Activated CD4-positive, CD25-positive, alpha-beta regulatory T cell treated with anti-CD3 and anti-CD28 coated beads, Interleukin-2, amount 50 U/mL, for 72 hours (primary cell): ENCODE results near the gene SH3PXD2A.
A peak's percentile ranks its signal among the peaks of the same experiment; 100 is the strongest.

ENCODE experiments used
- DNase-seq: peaks from one replicate; pipeline ENCODE4 v3.0.0; 2021

SH3PXD2A gene

DNA sequence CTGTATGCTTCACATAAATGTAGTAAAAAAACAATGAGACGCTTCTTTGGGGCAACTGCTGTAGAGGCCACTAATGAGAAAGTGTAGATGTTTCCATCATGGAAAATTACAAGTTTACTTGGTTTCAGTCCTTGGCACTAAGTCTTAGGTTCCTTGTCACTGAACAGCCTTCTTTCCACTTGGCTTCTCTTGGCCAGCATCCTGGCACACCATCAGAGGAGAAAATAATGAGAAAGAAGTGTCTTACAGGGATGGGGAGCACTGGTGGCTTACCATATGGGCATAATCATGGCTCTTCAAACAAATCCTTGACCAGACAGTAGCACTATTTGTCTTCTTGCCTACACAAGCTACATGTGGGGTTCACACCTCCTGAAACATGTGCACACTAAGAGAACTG lies 22.5 kb upstream of the SH3PXD2A start:
- no peak for DNase-seq

DNA sequence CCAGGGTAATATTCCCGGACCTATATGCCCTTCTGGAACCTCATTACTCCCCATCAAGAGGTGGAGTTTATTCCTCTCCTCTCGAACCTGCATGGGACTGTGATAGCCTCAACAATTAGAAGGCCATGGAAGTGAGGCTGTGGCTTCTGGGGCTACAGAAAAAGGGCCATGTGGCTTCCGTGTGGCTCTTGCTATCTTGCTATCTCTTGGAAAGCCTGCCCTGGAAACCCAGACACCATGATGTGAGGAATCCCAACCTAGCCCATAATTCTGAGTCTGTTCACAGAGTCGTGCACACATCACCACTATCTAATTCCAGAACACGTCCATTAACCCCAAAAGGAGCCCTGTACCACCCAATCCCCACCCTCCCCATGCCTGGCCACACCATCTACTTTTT lies 20.8 kb upstream of the SH3PXD2A start:
- no peak for DNase-seq

DNA sequence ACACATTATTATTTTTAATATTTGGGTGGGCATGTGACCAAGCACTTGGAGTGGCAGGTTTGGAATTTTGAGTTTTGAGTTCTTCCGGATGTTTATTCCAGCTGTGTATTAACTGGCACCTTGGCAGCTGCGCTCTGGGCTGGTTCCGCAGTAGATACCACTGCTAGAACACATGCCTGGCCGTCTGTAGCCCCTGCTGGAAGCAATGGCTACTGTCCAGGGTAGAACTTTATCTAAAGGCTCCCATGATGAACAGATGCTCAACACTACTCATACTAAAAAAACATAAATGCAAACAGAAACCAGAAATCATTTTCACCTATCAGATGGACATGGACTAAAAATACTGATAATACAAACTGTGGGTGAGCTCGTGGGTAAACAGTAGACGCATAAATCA lies 19.4 kb upstream of the SH3PXD2A start:
- DNase-seq: no peak

DNA sequence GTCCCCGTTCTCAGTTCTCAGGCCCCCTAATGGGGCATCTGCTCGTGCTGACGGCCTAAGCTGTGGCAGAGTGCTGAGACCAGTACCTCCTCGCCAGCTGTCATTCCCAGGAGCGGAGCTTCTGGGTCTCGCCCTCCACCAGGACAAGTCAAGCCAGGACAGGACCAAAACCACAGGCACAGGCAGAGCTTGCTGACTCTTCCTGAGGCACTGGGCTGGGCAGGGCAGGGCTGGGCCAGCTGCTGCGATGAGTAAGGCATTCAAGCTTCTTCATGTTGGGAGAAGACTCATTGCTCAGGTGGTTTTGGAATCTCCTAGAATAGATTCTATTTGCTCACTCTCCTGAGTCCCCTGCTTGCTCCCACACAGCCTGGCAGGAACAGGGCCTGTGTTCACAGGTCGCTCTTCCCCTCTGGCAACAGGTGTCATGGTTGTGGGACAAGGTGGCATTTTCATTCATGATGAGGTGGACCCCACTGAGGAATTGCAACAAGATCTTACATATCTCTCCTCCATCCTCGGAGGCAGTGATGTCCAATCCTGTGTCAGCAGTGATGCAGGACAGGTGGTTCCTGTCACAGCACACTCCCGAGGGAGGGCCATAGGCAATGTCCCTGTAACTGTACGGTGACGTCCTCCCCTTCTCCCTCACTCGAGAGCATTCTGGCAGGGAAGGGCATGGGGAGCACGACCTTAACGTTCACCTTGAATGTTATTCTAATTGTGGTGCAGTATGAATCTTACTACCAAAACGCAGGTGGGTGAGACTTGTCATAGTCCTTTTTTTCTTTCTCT lies 17.0 kb upstream of the SH3PXD2A start:
- no peak for DNase-seq

DNA sequence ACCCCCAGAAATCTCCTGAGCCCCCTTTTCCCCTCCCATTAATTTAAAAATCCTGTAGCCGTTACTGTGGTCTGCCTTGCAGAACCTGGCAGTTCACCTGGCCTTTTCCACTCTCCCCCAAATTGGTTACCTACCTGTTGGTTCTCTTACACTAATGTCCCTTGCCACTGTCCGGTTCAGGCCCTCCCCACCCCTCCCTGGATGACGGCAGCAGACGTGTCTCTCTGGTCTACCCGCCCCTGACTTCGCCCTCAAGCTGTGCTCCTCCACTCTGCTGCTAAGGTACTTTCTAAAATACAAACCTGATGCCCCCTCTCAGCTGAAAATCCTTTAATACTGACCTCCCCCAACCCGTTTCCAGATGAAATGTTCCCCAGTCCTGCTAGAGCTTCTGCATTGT lies 15.6 kb upstream of the SH3PXD2A start:
- DNase-seq: no peak

DNA sequence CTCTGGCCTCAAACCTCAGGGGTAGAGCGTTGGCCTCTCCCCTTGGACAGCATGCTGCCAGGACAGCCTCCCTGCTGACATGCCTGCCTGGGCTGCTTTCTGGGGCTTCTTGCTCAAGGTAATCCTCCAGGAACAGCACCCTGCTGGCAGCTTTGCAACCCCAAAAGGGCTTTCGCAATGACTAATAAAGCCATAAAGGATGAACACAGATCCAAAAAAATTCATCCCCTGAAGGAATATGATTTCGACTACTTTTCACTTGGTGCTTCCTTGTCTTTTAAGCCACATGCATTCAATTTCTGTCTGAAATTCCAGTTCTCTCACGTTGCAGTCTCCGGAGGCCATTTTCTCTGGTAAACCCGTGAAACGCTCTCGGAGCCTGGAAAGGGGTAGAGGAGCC lies 15.1 kb upstream of the SH3PXD2A start:
- no peak for DNase-seq

DNA sequence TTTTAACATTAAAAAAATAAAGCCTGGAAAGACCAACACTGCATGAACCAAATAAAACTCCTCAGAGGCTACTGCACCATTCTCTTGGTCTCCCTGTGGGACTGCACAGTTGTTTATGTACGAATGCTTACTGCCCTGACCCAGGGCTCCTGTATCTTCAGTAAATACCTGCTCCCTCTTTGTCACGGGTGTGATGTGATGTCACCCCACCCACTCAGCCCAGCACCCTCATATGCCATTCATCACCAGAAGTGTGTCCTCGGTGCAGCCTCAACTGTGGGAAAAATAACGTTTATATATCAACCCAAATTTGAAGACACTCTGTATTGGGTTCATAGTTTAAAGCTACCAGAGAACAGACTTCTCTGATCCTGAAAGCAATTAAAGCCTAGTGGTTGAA lies 14.0 kb upstream of the SH3PXD2A start:
- no peak for DNase-seq

DNA sequence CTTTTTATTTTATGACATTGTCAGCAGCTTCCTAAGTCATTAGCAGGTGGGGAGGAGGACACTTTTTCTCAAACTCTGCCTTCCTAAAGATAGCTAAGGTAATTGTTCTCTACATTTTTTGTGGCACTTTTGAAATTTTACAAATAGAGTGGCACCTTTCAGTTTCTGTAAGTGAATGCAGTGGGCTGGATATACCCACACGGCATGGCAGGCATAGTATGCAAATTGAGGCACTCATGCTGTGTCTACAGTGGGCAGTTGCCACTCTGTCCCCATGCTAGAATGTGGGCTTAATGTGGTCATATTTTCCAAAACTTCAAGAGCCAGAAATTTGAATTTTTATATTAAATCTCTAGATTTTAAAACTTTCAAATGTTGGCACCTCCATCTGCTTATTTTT lies 12.8 kb upstream of the SH3PXD2A start:
- no peak for DNase-seq

DNA sequence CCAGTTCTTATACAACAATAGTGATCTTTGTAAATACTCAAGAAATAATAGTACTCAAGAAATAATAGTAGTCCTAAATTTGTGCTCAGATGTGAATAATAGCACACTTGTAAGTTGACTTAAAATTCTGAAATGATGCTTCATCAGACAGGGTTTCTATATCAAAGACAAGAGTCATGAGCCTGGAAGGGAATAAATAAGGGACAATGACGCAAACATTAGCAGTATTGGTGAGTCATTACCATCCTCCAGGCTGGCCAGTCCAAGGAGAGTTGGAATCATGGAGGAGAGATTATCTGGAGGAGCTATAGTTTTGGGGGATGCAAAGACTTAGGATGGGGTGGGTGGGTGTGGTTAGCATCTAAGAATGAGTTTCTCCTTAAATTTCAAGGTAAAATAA lies 6.1 kb upstream of the SH3PXD2A start:
- no peak for DNase-seq

DNA sequence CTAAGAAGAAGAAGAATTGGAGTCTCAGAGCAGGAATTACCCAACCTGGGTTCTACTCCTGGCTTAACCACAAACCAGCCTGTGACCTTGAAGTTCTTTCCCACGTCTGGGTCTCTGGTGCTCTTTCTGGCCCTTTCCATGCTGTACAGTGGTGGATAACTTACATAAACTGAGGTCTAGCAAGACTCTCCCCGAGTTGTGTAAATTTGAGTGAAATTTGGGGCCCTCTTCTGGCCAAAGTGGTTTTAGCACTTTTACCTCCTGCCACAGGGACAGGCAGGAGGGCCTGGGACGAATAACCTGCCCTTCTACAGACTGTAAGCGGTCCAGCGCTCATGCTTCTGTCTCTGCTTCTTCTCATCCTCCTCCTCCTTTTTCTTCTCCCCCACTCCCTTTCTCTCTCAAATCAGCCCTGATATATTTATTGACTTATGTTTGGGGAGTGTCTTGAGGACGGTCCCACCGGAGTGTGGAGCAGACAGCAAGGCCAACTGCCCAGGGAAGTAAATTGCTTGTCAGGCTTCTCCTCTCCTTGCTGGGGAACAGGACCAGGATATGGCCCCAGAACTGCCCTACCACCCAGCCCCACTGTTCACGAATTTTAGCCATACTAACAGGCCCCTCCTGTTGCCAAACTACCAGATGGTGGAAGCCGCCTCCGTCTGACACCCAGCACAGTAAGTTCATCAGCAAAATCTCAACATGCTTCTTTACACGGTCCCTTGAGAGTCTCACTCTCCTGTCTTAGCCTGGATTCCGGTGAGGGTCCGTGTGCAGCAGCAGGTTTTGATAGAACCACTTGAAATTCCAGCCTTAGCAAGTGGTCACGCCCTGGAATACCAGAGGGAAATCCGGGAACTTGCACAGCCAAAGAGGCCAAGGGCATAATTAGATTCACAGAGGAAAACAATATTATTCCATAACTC lies 4.0 kb upstream of the SH3PXD2A start:
- peak; percentile 53 for DNase-seq

DNA sequence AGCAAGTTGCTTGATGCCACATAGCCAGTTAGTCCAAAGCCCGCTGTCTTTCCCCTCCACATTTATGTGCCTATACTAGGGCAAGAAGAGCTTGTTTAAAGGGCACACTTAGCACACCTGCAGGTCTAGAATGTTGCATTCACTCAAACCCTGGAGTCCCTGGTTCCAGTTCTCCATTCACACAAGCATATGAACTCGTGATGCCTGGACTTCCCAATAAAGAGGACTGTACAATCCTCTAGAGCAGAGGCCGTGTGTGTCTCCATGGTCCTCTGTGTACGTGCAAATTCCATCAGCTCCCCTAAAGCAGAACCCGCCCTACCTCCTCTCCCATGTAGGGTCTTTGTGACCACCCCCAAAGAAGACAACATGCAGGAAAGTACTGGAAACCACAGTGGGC lies 3.0 kb upstream of the SH3PXD2A start:
- DNase-seq: no peak

DNA sequence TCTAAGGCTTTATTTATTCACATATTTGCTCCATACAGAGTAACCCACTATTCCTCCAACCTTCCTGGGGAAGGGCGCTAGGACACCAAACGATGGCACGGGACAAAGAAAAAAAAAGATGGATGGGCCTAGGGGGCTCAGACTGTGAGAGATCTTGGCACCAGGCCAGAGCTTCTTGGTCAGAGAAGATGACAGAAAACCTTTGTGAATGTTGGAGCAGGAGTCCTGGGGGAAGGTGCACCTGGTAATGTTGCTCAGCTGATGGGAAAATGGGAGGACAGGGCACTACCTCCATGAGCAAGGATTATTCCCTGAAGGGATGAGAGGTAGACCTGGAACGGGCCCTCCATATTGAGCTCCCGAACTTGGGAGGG lies 1.4 kb upstream of the SH3PXD2A start:
- no peak for DNase-seq

DNA sequence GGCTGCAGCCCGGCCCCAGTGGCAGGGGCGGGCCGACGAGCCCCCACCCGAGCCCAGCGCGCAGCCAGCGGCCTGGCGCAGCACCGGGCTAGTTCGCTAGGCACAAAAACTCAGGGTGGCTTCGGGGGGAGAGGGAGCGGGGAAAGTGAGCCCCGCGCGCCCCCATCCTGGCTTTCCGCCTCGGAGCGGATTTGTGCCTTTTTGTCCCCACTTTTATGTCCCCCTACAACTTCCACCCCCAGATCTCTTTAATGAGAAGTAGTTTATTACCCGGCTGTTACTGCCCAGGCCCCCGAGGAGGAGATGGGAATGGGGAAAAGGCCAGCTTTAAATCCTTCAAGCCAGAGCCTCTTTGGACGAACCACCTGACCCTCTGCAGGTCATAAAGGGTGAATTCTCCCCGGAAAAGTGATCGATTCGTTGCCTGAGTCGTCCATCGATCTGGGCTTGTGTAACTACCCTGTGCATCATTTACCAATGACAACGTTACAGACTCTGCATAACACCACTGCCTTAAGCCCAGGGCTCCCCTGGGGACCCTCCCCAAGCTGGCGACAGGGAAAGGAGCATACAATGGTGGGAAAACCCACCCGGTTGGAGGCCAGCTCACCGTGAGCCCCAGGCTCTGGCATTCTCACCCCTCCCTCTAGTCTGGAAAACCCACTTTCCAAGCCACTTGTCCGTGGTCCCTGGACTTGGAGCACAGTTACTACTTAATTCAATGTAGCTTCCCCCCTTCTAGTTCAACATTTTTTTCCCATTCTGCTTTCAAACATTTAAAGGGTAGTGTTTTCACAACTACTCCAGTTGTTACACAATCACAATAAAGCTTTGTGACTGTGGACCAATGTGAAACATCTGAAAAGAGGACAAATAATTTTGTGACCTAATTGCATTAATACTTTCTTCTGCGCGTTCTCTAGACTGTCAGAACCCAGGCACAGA lies 748 bp upstream of the SH3PXD2A start:
- no peak for DNase-seq

DNA sequence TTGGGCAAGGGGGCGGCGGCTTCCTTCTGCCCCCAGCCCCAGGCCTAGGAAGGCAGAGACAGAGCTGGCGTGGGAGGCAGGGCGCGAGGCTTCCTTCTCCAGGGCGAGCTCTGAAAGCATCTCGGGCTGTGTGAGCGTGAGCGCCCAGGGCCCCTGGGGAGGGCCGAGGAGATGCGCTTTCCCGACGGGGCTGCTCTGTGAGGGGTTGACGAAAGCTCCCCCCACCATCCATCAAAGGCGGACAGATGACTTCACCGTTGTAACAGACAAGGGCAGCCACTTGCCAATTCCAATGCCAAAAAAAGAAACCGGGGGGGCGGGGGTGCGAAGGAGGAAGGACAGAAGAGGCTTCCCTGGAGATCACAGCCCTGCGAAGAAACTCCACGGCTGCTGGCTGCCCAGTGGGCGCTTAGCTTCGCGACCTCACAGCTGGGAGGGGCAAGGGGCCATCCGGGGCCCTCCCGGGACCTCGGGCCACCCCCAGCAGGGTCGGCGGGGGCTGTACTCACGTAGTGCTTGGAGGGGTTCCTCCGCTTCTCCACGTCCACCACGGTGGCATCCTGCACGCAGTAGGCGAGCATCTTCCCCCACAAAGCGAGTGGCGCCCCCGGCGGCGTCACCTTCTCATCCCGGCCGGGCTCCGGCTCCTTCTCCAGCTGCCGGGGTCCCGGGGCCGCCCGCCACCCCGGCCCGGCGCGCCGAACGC lies 537 bp downstream of the SH3PXD2A start:
- DNase-seq: no peak

DNA sequence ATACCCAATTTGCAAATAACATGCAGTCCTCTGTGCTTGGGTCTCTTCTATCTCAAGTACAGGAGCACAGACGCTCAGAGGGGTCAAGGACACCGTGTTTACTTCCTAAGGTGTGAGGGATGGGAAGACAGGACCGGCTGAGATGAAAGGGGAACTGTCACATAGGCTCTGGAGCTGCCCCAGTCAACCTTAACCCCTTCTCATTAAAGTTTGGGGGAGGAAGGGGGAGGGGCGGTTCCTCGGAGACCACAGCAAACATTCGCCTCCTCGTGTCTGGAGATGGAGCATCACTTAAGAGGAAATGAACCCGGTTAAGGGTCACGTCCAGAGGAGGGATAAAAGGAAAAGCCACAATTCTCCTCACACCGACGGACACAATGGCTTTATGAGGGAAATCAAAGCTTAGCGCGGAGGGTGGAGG lies 1.1 kb downstream of the SH3PXD2A start:
- no peak for DNase-seq

DNA sequence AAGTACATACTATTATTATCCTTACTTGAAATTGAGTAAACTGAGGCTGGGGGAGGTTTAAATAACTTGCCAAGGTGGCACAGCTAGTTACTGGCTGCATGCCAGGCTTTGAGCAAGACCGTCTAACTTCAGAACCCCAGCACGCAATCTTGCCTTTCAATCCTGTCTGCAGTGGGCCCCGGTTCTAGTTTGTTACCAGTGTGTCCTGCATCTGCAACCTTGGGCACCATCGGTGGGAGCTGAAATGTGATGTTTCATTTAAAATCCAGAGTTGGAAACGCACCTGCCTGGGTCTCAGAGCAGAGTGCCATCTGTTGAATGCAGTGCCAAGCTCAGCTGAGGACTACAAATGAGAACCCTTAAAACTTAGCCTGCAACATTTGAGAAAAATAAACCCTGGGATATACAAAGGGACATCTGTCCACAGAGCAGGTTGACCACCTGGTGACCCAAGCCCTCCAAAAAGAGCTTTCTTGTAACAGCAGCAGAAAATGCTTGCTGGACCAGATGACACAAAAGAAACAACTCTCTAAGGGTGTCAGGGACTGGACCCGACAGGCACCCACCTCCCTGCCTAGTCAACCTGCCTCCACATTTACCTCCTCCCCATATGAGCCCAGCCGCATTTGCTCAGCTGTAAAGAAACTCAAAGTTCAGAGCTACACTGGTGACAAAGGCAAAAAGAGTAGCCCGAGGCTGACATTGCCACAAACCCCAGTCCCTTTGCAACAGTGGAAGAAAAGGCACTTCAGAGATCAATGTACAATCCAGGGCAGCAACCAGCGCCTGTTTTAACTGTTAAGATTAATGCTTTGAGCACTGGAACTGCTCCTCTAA lies 1.7 kb downstream of the SH3PXD2A start:
- DNase-seq: no peak

DNA sequence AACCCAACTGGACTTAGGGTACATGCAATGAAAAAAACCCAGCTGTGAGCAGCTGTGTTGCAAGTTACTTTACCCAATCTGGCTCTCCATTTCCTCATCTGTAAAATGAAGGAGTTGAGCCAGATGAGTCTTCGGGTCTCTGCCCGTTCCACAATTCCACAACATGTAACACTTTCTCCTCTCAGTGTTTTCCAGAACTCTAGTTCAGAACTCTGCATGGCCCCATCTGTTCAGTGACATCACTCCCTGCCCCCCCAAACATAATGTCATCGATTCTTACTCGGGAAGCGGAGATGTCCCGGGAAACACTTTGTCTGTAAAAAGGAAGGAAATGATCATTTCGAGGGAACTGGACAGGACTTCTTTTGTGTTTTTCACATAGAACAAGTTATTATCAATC lies 2.5 kb downstream of the SH3PXD2A start:
- DNase-seq: no peak

DNA sequence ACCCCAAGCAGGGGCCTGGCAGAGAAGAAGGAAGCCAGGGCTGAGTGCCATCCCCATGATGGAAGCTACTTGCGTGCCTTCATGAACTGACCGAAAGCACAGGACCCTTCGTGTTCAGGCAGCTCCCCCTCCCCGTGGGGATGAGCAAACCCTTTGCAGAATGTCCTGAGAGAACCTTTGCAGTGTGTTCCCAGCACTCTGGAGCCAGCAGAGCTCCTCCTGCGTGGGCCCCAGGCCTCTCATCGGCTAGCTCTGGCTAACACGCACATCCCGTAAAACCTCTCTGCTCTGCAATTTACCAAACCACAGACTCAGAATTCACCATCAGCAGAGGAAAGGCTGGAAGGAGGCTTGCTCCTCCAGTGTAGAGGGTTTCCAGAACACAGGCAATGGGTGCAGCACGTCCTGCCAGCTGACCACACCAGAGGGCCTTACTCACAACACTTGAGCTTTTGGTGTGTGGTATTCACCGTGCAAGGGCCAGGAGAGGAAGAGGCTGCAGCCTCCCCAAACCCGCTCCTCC lies 3.1 kb downstream of the SH3PXD2A start:
- DNase-seq: no peak

DNA sequence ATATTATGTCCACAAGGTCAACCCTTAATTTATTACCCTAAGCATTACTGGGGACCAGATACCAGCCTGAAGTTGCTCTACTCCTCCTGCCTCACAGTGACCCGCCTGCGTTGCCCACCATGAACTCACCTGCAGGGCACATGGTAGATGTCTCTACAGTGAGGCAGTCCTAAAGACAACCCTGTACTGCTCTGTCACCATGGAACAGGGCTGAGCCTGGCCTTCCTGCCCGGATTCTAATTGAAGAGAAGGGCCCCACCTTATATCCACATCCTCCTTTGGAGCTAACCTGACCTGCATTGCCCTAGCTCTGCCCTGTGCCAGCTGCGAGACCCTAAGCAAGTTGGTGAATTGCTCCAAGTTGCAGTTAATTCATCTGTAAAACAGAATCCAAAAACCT lies 4.1 kb downstream of the SH3PXD2A start:
- no peak for DNase-seq

DNA sequence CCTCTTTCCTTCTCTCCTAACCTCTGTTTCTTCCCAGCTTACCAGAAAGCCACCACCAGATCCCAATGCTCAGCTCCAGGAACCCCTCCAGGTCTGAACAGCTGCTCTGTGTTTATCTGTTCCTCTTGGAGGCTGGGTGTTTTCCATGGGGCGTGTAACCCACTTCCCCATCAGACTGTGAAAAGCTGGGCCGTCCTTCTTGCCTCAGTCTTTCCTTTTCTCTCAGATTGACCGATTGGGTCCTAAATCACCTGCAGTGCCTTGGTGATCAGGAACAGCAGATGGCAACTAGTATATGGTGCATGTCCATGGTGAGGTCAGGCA lies 4.8 kb downstream of the SH3PXD2A start:
- no peak for DNase-seq

DNA sequence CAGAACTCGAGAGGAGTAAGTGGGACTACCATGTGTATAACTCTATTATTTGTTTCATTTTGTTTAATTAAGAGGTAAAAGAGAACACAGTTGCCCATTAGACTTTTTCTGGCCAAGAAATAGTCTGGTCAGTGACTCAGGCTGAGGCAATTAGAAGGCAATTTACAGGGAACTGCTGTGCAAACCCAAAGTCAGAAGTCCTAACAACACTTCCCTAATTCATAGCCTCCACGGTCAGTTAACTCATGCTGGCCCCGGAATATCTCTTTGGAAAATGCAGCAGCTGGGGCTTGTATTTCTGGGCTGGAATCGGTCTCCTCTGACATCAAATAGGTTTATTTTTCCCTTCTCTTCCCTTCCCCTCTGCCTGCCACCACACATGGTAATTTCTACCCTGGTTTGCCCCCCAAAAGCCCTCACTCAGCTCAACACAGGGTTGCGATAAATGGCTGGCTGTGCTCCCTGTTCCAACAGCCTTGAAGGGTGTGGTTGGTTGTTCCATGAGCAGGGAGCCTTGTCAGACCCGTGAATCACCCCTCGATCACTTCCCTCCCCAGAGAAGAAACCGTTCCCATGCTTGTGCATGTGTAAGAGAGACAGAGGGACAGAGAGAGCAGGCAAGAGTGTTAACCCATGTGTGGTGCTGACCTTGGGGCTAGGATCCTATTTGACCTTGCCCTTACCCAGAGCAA lies 5.3 kb downstream of the SH3PXD2A start:
- DNase-seq: no peak
